Spleen (tissue), 11 donors: Measurements from ENCODE around the gene NRARP. TPM values are rescaled to one million over a fixed set of nuclear protein-coding genes. Genes with fewer than 3 reads are reported as not detected.
A peak's percentile ranks its signal among the peaks of the same experiment; 100 is the strongest.

ENCODE experiments used
- DNase-seq: peaks from one replicate; pipeline ENCODE4 v3.0.0-alpha.2; 2020
- H3K27ac ChIP-seq, 8 donors: fragments of 200-600 bp; sonication (generic) in 7 of 8; 1 replicate in 4 of 8; 2 replicates in 4 of 8; pipeline versions ENCODE4 v1.5.0 to v1.8.0; 2016 to 2021; ENCODE audit warnings: inconsistent platforms in 4 of 8, mild to moderate bottlenecking in 4 of 8, moderate library complexity in 1 of 8
- H3K27me3 ChIP-seq, 7 donors: fragments of 200-600 bp; sonication (generic) in 6 of 7; replicated peaks in 1 of 7; 1 replicate in 4 of 7; 2 replicates in 3 of 7; pipeline versions ENCODE4 v1.5.0 to v1.8.0; 2016 to 2021; ENCODE audit warnings: inconsistent platforms in 3 of 7, mild to moderate bottlenecking in 1 of 7
- H3K36me3 ChIP-seq, 6 donors: fragments of 200-600 bp; sonication (generic) in 5 of 6; 1 replicate in 4 of 6; 2 replicates in 2 of 6; pipeline versions ENCODE4 v1.5.0 to v1.8.0; 2016 to 2021; ENCODE audit warnings: inconsistent platforms in 2 of 6
- H3K4me1 ChIP-seq, 6 donors: fragments of 200-600 bp; sonication (generic) in 5 of 6; 1 replicate in 3 of 6; 2 replicates in 3 of 6; pipeline versions ENCODE4 v1.5.0 to v1.8.0; 2016 to 2021; ENCODE audit warnings: inconsistent platforms in 3 of 6
- H3K4me3 ChIP-seq, 8 donors: fragments of 200-600 bp; sonication (generic) in 7 of 8; 1 replicate in 4 of 8; 2 replicates in 4 of 8; pipeline versions ENCODE4 v1.5.0 to v1.8.0; 2016 to 2021; ENCODE audit warnings: inconsistent platforms in 4 of 8, mild to moderate bottlenecking in 4 of 8, moderate library complexity in 2 of 8
- H3K9me3 ChIP-seq, 8 donors: fragments of 200-600 bp; sonication (generic) in 7 of 8; 1 replicate in 4 of 8; 2 replicates in 4 of 8; pipeline versions ENCODE4 v1.5.0 to v1.8.0; 2016 to 2021; ENCODE audit warnings: inconsistent platforms in 4 of 8
- POLR2A ChIP-seq, 3 donors: fragments of 450-650 bp; IDR thresholded peaks; one replicate each; pipeline ENCODE4 v1.5.1; 2017; ENCODE audit warnings: antibody characterized with exemption in 3 of 3, mild to moderate bottlenecking in 1 of 3
- POLR2AphosphoS5 ChIP-seq, 3 donors: sonication (generic); formaldehyde crosslinking; IDR thresholded peaks; one replicate each; pipeline ENCODE4 v1.5.1; 2017; ENCODE audit warnings: antibody characterized with exemption in 3 of 3
- WGBS, 5 donors: extraction: QIAGEN DNeasy Blood & Tissue Kit in 3 of 5; methylation state at CpG; one replicate each; pipeline versions ENCODE4 v1.1.5 to v1.1.7; 2013 to 2018; 5-methylcytosine and 5-hydroxymethylcytosine counted together
- intact Hi-C: fragments of 100-400 bp; cut with DNase I; formaldehyde crosslinking; loops from one replicate; pipeline ENCODE4 v1.15.0; 2023; ENCODE audit warnings: low total_unique reads
- polyA plus RNA-seq, 3 donors: library from polyadenylated mRNA; stranded (reverse); fragments of 200-250 nt; gene quantifications; one replicate each; pipeline ENCODE4 v1.2.1, GENCODE V29; 2013
- total RNA-seq, 7 donors: library from RNA; depleted of rRNA in 3 of 7; stranded (reverse); fragments of >200 nt in 3 of 7; fragmentation: NEBNext Ultra II Directional in 4 of 7; extraction: Animal tissue kit (Norgen Biotek cat#: 25700) in 4 of 7; gene quantifications; one replicate each; pipeline versions ENCODE4 v1.1.0 to v1.2.1, GENCODE V29; 2016 to 2021
- TF ChIP-seq, protein P1 (sequence below), 11 experiments: fragments of 200-600 bp in 7 of 11; fragments of 450-650 bp in 4 of 11; sonication (generic) in 4 of 11; IDR thresholded peaks in 8 of 11; conservative IDR thresholded peaks in 3 of 11; 1 replicate in 7 of 11; 2 replicates in 4 of 11; pipeline versions ENCODE4 v1.4.0 to v1.8.0; 2016 to 2021; ENCODE audit warnings: antibody characterized with exemption in 11 of 11, inconsistent platforms in 4 of 11, mild to moderate bottlenecking in 1 of 11
- donor health status: healthy with polysubstance abuse.
- donor health status: DM: no; HTN: no; CAD: no; lungs with moderate emphysema.
- donor health status: DM: no; HTN: no; CAD: no.
- donor health status: Bipolar disorder and iron deficiency.
- donor health status: healthy.
- donor health status: DM: no; HTN: no; CAD: no.
- donor health status: DM: yes; HTN: yes; CAD: no.

The NRARP gene
- total and polyA plus RNA-seq, 10 donors: 0.37 to 24.4 (median 8.0) TPM

DNA sequence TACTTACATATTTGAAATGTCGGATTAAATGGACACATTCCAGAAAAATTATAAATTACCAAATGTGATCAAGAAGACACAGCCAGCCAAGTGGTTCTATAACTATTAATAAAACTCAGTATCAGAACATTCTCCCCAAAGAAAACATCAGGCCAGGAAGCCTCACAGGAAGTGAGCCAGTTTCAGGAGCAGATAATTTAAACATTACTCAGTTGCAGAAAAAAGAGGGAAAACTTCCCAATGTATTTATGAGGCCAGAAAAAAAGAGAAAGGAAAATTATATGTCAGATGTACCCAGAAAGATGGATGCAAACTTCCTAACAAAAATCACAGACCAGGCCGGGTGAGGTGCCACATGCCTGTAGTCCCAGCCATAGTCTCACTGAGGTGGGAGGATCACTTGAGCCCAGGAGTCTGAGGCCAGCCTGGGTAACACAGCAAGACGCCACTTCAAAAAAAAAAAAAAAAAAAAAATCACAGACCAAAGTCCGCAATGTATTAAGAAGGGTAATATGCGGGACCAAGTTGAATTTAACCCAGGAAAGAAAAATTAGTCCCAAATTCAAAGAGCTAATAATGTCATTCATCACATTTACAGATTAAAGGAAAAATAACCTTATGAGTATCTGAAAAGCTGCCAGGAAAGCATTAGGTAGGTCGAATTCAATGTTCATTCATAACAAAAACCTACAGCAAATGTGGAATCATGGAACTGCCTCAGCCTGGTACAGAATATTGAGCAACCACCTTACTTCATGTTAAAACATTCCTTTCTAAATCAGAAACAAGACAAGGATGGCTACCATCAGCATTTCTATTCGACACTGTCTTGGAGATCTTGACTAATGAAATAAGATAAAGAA, 37.2 kb upstream of the NRARP start:
- Histone ChIP-seq H3K36me3 (no peaks in the 10 kb centered on the region), H3K4me3 (no peak overlapping the region), H3K4me1 (peaks cover 0 to 10% (median 0%) of the 10 kb centered on the region in 6 donors), H3K27ac (peak overlapping the region in 2 of 8 donors; percentile 0 to 7), H3K9me3 (peaks cover 3 to 28% (median 18%) of the 10 kb centered on the region in 8 donors), H3K27me3 (no peaks in the 10 kb centered on the region)
- no peak for DNase-seq
- TF ChIP-seq POLR2A (IDR thresholded peaks at IDR 0.05) (no peak), POLR2AphosphoS5 (IDR thresholded peaks at IDR 0.05) (no peak)
- TF ChIP-seq, protein P1, sequence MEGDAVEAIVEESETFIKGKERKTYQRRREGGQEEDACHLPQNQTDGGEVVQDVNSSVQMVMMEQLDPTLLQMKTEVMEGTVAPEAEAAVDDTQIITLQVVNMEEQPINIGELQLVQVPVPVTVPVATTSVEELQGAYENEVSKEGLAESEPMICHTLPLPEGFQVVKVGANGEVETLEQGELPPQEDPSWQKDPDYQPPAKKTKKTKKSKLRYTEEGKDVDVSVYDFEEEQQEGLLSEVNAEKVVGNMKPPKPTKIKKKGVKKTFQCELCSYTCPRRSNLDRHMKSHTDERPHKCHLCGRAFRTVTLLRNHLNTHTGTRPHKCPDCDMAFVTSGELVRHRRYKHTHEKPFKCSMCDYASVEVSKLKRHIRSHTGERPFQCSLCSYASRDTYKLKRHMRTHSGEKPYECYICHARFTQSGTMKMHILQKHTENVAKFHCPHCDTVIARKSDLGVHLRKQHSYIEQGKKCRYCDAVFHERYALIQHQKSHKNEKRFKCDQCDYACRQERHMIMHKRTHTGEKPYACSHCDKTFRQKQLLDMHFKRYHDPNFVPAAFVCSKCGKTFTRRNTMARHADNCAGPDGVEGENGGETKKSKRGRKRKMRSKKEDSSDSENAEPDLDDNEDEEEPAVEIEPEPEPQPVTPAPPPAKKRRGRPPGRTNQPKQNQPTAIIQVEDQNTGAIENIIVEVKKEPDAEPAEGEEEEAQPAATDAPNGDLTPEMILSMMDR (IDR thresholded peaks at IDR 0.05 in 8 of 11, conservative IDR thresholded peaks at IDR 0.05 in 3 of 11): no peak
- WGBS, 5 donors: 73 to 85% (median 80%) methylated on average over 7 of the region's 7 CpGs
- intact Hi-C loops: no loop called here

GRCh38 chr9:137336735-137337134, 34.7 kb upstream of the NRARP start:
- TF ChIP-seq, protein P1 (IDR thresholded peaks at IDR 0.05 in 8 of 11, conservative IDR thresholded peaks at IDR 0.05 in 3 of 11): no peak
- no peak for TF ChIP-seq POLR2AphosphoS5 (IDR thresholded peaks at IDR 0.05)
- TF ChIP-seq POLR2A (IDR thresholded peaks at IDR 0.05): no peak
- H3K9me3 ChIP-seq: peaks cover 3 to 23% (median 18%) of the 10 kb centered on the region in 8 donors
- H3K4me1 ChIP-seq: peaks cover 0 to 10% (median 0%) of the 10 kb centered on the region in 6 donors
- H3K36me3 ChIP-seq: no peaks in the 10 kb centered on the region
- intact Hi-C loops: no loop called here
- no peaks in the 10 kb centered on the region for H3K27me3 ChIP-seq
- DNase-seq: no peak
- WGBS, 5 donors: 92 to 100% (median 95%) methylated on average over 2 of the region's 2 CpGs
- no peak overlapping the region for H3K4me3 ChIP-seq
- H3K27ac ChIP-seq: no peak overlapping the region

DNA sequence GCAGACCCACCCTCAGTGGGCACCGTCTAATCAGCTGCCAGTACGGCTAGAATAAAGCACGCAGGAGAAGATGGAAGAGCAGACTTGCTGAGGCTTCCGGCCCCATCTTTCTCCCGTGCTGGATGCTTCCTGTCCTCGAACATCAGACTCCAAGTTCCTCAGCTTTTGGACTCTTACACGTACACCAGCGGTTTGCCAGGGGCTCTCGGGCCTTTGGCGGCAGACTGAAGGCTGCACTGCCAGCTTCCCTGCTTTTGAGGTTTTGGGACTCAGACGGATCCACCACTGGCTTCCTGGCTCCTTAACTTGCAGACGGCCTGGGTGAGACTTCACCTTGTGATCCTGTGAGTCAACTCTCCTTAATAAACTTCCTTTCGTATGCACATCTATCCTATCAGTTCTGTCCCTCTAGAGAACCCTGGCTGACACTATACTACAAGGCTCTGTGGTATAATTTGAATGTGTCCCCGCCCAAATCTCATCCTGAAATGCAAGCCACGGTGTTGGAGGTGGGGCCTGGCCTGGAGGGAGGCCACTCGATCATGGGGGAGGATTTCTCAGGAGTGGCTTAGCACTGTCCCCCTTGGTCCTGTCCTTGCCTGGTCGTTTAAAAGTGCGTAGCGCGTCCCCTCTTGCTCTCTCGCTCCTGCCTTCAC, 31.1 kb upstream of the NRARP start:
- Histone ChIP-seq H3K4me3 (no peak overlapping the region), H3K27ac (no peak overlapping the region), H3K27me3 (no peaks in the 10 kb centered on the region), H3K36me3 (no peaks in the 10 kb centered on the region), H3K4me1 (no peaks in the 10 kb centered on the region), H3K9me3 (peaks cover 3 to 25% (median 19%) of the 10 kb centered on the region in 8 donors)
- intact Hi-C loops: no loop called here
- TF ChIP-seq POLR2A (IDR thresholded peaks at IDR 0.05): no peak
- TF ChIP-seq POLR2AphosphoS5 (IDR thresholded peaks at IDR 0.05): no peak
- 68 to 83% (median 79%) methylated on average over 21 of the region's 21 CpGs for WGBS, 5 donors
- no peak for DNase-seq

DNA sequence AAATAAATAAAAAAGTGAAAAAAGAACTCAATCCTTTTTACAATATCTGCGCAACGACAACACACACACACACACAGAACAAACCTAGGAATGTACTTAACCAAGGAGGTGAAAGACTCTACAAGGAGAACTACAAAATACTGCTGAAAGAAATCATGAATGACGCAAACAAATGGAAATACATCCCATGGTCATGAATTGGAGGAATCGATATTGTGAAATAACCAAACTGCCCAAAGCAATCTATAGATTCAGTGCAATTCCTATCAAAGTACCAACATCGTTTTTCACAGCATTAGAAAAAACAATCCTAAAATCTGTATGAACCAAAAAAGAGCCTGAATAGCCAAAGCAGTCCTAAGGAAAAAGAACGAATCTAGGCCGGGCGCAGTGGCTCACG, 29.9 kb upstream of the NRARP start:
- Histone ChIP-seq H3K36me3 (no peaks in the 10 kb centered on the region), H3K27ac (no peak overlapping the region), H3K4me3 (no peak overlapping the region), H3K9me3 (peaks cover 3 to 20% (median 12%) of the 10 kb centered on the region in 8 donors), H3K4me1 (peaks cover 0 to 5% (median 0%) of the 10 kb centered on the region in 6 donors), H3K27me3 (peaks cover 0 to 11% (median 0%) of the 10 kb centered on the region in 7 donors)
- WGBS, 5 donors: 94 to 97% (median 95%) methylated on average over 9 of the region's 9 CpGs
- intact Hi-C loops: no loop called here
- DNase-seq: no peak
- no peak for TF ChIP-seq POLR2A (IDR thresholded peaks at IDR 0.05)
- no peak for TF ChIP-seq POLR2AphosphoS5 (IDR thresholded peaks at IDR 0.05)
- TF ChIP-seq, protein P1 (IDR thresholded peaks at IDR 0.05 in 8 of 11, conservative IDR thresholded peaks at IDR 0.05 in 3 of 11): no peak
